Retinal pigment epithelial cell (primary cell): ENCODE data around the gene ZNF148.

ENCODE experiments used
- DNase-seq: peaks from one replicate; pipeline ENCODE4 v3.0.0-alpha.2; 2010; ENCODE audit warnings: low read depth
- H3K4me3 ChIP-seq: 2 replicates; pipeline ENCODE4 v1.5.1; 2011; ENCODE audit warnings: mild to moderate bottlenecking, low read length, control low read depth, moderate library complexity
- TF ChIP-seq, protein P1 (sequence below): conservative IDR thresholded peaks from 2 replicates; pipeline ENCODE4 v1.5.1; 2011; ENCODE audit warnings: low read depth, low read length, control low read depth, inconsistent platforms

Gene ZNF148

DNA sequence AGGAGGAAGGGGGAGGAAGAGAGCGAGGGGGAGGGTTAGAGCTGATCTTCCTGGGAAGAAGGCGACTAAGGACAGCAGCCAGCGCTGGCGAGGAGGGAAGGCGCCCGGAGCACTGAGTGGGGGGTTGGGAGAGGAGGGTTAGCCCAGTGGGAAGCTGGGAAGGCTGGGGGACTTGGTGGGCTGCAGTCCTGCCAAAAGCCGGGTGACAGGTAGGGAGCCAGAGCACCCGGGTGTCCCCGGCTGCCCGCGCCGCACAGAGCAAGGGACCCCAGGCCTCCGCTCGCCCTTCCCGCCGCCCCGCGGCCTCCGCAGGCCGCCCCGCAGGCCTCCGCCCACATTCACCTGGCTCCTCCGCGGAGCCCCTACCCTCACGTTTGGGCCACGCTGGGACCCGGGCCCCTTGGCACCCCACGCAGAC is 163.0 kb downstream of the ZNF148 start:
- H3K4me3 ChIP-seq: peak overlapping the region; percentile 61
- TF ChIP-seq, protein P1, sequence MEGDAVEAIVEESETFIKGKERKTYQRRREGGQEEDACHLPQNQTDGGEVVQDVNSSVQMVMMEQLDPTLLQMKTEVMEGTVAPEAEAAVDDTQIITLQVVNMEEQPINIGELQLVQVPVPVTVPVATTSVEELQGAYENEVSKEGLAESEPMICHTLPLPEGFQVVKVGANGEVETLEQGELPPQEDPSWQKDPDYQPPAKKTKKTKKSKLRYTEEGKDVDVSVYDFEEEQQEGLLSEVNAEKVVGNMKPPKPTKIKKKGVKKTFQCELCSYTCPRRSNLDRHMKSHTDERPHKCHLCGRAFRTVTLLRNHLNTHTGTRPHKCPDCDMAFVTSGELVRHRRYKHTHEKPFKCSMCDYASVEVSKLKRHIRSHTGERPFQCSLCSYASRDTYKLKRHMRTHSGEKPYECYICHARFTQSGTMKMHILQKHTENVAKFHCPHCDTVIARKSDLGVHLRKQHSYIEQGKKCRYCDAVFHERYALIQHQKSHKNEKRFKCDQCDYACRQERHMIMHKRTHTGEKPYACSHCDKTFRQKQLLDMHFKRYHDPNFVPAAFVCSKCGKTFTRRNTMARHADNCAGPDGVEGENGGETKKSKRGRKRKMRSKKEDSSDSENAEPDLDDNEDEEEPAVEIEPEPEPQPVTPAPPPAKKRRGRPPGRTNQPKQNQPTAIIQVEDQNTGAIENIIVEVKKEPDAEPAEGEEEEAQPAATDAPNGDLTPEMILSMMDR: no peak
- no peak for DNase-seq

DNA sequence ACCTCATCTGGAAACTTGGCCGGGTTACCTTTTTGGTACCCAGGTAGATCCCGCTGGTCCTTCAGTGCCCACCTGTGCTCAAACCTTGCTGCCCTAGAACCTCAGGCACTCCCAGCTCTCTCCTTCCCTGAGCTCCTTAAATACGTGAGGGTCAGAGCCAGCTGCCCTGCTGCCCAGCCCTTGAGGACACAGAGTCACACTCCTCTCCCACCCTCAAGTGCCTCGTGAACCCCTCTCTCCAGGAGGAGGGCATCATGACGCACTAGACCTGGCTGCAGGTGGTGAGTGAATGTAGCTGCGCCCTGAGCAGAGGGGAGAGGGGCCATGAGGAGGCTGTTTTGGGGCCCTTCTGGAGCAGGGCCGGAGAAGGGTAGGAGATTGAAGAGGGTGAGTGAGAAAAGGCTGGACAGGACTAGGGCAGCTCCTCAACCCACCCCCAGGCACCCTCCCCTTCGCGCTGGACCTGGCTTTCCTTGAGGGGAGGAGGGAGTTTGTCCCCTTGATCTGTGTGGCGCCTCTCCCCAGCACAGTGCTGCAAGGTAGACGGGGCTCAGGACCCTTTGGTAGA is 163.5 kb downstream of the ZNF148 start:
- DNase-seq: no peak
- TF ChIP-seq, protein P1: no peak
- H3K4me3 ChIP-seq: peak overlapping the region; percentile 61

DNA sequence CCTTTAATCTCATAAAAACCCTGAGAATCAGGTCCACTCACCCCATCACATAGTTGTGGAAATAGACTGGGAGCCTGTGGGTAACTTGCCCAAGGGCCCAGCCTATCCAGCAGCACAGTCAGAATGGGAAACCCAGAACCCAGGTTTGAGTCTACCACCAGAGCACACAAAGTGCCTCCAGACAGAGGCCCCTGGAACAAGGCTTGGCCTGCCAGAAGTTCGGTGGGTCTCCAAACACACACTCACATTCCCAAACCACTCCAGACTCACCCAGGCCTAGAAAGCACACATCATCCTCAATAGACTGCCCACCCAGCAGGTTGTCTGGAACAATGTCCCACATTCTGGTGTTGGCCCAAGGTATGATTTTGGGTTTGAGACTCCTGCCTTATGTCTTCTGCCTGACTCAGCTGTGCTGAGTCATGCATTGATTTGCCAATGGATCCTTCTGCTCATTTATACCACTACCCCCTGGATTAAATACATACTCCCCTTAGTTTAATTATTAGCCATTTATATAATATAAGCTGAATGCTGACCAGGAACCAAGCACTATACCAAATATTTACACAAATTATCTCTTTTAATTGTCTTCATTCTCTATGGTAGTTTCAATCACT is 167.1 kb downstream of the ZNF148 start:
- TF ChIP-seq, protein P1: no peak
- no peak for DNase-seq
- no peak overlapping the region for H3K4me3 ChIP-seq

DNA sequence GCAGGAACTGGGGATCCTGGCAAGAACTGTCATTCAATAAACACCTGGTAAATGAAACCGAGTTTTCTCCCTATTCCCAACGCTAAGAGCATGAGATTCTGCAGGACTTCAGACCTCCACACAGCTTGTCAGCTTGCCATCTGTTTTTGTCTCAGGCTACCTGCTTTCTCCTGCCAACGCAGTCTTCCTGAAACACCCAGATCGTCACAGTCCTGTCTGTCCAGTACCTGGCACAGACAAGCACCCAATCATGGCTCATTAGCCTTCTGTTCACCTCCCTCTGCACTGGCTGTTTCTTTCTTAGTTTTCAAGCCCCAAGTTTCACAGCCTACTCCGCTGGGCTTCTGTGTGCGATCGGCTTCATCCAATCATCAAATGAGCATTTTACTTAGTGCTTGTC is 167.6 kb downstream of the ZNF148 start:
- H3K4me3 ChIP-seq: no peak overlapping the region
- TF ChIP-seq, protein P1: no peak
- DNase-seq: no peak

DNA sequence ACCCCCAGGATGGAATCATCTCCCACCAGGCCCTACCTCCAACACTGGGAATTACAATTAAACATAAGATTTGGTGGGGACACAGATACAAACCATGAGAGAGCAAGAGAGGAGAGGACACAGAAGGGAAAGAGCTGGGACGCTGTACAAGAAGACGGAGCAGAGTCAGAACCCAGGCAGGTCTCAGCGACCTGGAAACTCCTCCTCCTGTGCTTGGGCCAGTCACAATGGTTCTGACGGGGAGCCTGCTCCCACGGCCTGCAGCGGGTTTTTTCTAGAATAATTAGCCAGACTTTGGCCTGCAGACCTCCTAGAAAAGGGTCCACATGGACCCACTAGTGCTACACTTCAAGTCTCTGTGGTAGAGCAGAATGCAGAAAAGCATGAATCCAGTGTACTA is 168.2 kb downstream of the ZNF148 start:
- TF ChIP-seq, protein P1: no peak
- no peak overlapping the region for H3K4me3 ChIP-seq
- DNase-seq: no peak

DNA sequence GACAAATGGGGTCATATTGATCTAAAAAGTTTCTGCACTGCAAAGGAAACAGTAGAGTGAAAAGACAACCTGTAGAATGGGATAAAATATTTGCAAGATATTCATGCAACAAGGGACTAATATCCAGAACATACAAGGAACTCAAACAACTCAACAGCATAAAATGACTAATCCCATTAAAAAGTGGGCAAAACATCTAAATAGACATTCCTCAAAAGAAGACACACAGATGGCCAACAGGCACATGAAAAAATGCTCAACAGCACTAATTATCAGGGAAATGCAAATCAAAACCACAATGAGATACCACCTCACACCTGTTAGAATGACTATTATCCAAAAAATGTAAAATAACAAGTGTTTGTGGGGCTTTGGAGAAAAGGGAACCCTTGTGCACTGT is 171.4 kb downstream of the ZNF148 start:
- no peak for DNase-seq
- TF ChIP-seq, protein P1: no peak
- H3K4me3 ChIP-seq: no peak overlapping the region

DNA sequence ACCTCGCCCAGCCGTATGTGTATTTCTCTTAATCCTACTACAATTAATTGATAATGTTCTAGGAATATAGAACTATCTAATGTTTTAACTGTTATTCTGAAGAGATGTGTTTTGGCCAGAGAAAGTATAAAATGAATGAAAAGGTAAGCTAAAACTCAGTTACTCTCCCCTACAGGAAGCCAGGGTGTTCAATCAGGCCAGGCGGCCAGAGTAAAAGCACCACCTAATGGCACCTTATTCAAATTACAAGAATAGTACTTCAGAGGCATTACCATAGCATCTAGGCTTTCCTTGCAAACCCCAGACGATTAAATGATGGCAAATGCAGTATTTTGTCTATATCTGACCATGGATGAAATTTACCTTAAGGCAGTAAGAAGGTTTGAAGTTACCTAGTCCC is 172.9 kb downstream of the ZNF148 start:
- TF ChIP-seq, protein P1: peak; percentile 43
- DNase-seq: no peak
- no peak overlapping the region for H3K4me3 ChIP-seq
